LNCaP clone FGC (cell line): ENCODE data around the gene ING4.
A peak's percentile ranks its signal among the peaks of the same experiment; 100 is the strongest.

Source experiments
- DNase-seq: peaks from one replicate; pipeline ENCODE4 v3.0.0-alpha.2; 2011; ENCODE audit warnings: low read depth
- H3K4me3 ChIP-seq: 2 replicates; pipeline ENCODE4 v1.5.1; 2011; ENCODE audit warnings: mild to moderate bottlenecking, low read depth, low read length, control low read depth
- CTCF ChIP-seq: IDR thresholded peaks from 2 replicates; pipeline ENCODE4 v1.5.1; 2012; ENCODE audit warnings: mild to moderate bottlenecking; ENCODE audit not compliant: control insufficient read depth, insufficient read depth; ENCODE audit errors: extremely low read depth

Gene ING4

DNA sequence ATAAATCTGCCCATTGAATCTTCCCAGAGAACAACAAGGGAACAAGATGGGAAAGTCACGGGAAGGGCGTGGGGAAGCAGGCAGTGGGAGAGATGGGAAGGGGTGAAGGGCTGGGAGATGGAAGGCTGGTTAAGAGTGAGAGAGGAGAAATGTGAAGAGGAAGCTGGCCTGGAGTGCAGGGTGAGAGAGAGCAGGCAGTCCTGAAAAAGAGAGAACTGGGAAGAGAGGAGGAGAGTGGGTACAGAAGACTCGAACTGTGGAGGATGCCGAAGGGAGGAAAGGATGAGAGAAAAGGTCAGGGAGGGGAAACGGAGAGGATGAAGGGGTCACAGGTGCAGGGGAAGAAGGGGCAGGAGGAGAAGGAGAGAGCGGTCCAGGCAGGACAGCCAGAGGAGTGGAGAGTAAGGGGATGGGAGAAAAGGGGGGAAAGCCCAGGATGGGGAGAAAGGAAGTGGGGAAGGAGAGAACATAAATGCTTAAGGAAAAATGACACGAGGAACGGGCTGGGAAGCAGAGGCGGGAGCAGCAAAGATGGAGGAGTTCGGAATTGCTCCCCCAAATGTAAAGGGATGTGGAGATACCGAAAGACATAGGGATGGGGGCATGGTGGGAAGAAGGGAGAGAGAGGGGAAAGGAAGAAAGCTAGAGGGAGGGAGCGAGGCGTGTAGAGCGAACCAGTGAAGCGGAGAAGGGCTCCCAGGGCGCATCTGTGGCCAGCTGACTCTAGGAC is 36.5 kb upstream of the ING4 start:
- no peak for DNase-seq
- no peak overlapping the region for H3K4me3 ChIP-seq
- TF ChIP-seq CTCF, result no peak

- no peak overlapping the region for H3K4me3 ChIP-seq
- no peak for DNase-seq
- no peak for TF ChIP-seq CTCF
Observed at GRCh38 chr12:6698352-6699046, 35.6 kb upstream of the ING4 start.

DNA sequence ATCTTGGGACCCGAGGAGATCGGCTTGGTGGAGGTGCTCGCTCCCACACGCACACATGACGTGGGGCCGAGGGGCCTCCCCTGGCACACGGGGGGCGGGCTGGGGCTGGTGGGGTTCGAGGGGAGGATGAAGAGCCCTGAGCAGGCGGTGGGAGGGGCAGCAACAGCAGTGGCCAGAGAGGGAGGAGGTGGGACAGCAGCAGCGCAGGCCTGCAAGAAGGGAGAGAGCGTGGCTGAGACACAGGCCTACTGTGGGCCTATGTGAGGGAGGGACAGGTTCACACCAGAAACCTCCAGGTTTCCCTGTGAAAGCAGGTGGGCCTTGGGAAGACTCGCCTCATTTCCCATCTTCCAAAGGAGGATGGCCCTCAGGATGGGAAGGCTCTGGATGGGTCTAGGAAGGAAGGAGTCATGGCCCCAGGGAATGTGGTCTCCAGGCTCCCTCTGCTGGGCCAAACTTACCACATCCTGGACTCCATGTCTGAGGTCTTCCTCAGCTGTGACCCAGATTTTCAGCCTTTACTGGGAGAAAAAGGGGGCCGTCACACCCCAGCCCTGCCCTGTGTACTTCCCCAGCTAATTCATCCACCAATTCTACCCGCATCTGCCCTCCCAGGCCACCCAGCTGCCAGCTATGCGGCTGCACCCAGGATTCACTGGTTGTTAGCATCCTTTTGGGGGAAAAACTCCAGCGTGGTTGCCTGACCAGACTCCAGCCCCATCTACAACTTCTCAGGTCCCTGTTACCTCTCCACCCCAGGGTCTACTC is 34.8 kb upstream of the ING4 start:
- DNase-seq, result no peak
- no peak overlapping the region for H3K4me3 ChIP-seq
- TF ChIP-seq CTCF, result peak; percentile 59

- H3K4me3 ChIP-seq, result no peak overlapping the region
- no peak for TF ChIP-seq CTCF
- no peak for DNase-seq
Observed at GRCh38 chr12:6696690-6697583, 34.0 kb upstream of the ING4 start.

DNA sequence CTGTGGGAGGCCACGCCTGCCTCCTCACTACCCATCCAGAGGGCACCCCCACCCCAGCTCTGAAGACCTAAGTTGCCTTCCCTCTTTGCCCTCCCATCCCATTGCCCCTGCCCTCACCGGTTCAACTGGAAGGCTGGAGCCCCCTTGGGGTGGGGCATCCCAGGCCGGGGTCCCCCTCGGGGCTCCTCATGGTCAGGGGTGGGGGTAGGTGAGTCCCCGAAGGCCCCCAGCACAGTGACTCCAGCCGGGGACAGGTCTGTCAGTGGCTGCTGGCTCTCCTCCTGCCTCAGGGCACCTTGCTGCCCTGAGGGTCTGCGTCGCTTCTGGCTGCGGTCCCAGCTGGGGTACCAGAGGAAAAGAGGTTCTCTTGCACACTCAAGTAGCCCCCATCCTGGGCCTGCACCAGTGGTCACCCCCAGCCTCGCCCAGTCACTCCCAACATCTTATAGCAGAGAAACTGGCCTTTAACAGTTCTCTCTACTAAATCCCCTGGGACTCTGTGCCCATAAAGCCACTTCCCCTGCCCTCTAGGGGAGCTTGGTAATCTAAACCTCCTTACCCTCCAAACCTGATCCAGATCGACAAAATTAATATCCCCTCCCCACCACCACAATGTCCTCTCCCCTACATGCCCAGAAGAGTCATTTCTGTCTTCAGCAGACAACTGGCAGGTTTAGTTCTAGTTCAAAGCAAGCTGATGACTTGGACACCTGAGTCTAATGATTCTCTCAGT is 32.6 kb upstream of the ING4 start:
- no peak overlapping the region for H3K4me3 ChIP-seq
- no peak for TF ChIP-seq CTCF
- DNase-seq, result no peak

GRCh38 chr12:6694701-6695100 is 31.8 kb upstream of the ING4 start:
- TF ChIP-seq CTCF, result no peak
- no peak for DNase-seq
- no peak overlapping the region for H3K4me3 ChIP-seq
